ENCODE results near the gene DGKB. TPM values are rescaled to one million over a fixed set of nuclear protein-coding genes. Genes with fewer than 3 reads are reported as not detected.

DGKB gene
- total RNA-seq, 1 experiment from 2014 or later = 0.48 TPM

DNA sequence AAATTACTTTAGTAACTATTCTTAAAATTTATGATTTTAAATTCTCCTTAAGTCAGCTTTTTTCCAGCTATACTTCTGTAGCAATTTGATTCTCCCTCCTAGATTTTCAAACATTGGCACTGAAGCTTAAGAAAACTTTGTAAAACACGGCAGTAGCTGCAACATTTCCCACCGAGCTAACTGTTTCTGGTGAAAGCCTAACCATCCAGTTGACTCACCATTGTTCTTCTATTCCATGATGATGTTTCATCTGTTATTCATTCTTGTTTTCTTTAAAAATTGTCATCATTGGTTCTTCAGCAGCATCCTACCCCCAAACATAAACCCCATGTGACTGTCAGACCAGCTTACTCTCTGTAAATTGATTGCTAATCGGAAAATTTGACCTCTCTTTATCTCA is 312.3 kb downstream of the DGKB start:
- no peak for DNase-seq
- Histone ChIP-seq H3K79me2 (ENCODE audit: low read depth) (no peaks in the 10 kb centered on the region), H3K27me3 (ENCODE audit: insufficient read depth, low read depth) (no peaks in the 10 kb centered on the region), H3K9me3 (ENCODE audit: insufficient read depth, low read depth) (peaks cover 9% of the 10 kb centered on the region; the same call in 1 of the 2 replicates), H3K4me2 (no peak overlapping the region), H3K9me2 (ENCODE audit: insufficient read depth) (no peaks in the 10 kb centered on the region), H2AFZ (no peak overlapping the region), H4K20me1 (ENCODE audit: insufficient read depth) (no peaks in the 10 kb centered on the region), H3K4me3 (no peak overlapping the region), H3K36me3 (ENCODE audit: low read depth) (no peaks in the 10 kb centered on the region), H3F3A (ENCODE audit: insufficient read depth, low read depth) (no peaks in the 10 kb centered on the region), H3K4me1 (replicated peaks; ENCODE audit: insufficient read depth) (no peaks in the 10 kb centered on the region), H3K27ac (no peak overlapping the region)
- BruUV-seq (replicated peaks) = no TSS peak
- intact Hi-C loops (cut with micrococcal nuclease; ENCODE audit: unreplicated experiment) = no loop called here
- TF ChIP-seq EZH2 (IDR thresholded peaks at IDR 0.05; ENCODE audit: low read depth) = no peak
- TF ChIP-seq, protein P1, sequence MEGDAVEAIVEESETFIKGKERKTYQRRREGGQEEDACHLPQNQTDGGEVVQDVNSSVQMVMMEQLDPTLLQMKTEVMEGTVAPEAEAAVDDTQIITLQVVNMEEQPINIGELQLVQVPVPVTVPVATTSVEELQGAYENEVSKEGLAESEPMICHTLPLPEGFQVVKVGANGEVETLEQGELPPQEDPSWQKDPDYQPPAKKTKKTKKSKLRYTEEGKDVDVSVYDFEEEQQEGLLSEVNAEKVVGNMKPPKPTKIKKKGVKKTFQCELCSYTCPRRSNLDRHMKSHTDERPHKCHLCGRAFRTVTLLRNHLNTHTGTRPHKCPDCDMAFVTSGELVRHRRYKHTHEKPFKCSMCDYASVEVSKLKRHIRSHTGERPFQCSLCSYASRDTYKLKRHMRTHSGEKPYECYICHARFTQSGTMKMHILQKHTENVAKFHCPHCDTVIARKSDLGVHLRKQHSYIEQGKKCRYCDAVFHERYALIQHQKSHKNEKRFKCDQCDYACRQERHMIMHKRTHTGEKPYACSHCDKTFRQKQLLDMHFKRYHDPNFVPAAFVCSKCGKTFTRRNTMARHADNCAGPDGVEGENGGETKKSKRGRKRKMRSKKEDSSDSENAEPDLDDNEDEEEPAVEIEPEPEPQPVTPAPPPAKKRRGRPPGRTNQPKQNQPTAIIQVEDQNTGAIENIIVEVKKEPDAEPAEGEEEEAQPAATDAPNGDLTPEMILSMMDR (conservative IDR thresholded peaks at IDR 0.05) = no peak
- ChIA-PET POLR2A (ENCODE audit: unreplicated experiment) (no interaction called here), CTCF (no interaction called here)

DNA sequence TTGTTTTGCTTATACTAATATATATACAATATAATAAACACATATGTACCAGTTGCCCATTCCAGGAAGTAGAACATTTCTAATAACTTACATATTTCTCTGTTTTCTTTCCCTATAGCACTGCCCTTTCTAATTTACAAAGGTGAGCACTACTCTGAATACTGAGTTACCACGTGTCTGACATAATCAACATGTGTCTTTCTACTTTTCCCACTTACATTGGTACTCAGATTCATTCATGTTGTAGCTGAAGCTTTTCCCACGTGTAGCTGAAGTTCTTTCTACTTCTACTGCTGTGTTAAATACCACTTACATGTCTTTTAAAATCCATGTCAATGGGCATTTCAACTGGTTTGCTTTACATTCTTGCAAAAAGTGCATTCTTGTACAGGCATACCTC is 317.3 kb downstream of the DGKB start:
- H3K4me2 ChIP-seq = no peak overlapping the region

DNA sequence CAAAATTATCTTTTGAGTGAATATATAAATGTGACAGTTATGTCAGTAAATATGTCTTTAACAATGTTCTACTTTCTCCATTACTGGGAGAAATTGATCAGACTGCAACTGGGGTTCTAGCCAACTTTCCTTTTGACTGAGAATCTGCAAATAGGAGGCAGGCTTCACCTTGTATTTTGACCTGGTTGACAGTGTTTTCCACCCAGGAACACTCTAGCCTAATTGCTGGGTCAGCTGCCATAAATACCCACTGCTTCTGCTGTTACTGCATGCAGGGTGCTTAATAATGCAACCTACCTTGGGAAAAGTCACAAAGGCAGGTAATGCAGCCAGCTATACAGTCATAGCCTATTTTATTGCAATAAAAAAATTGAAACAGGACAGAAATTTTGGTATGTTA is 319.0 kb downstream of the DGKB start:
- TF ChIP-seq, protein P1 (conservative IDR thresholded peaks at IDR 0.05) = no peak
- TF ChIP-seq EZH2 (IDR thresholded peaks at IDR 0.05; ENCODE audit: low read depth) = no peak
- H4K20me1 ChIP-seq (ENCODE audit: insufficient read depth) = no peaks in the 10 kb centered on the region
- no peaks in the 10 kb centered on the region for H3K79me2 ChIP-seq (ENCODE audit: low read depth)
- no peak overlapping the region for H3K4me2 ChIP-seq
- no peaks in the 10 kb centered on the region for H3K27me3 ChIP-seq (ENCODE audit: insufficient read depth, low read depth)
- no TSS peak for BruUV-seq (replicated peaks)
- intact Hi-C loops (cut with micrococcal nuclease; ENCODE audit: unreplicated experiment) = no loop called here
- DNase-seq = no peak
- H3K4me3 ChIP-seq = no peak overlapping the region
- no peak overlapping the region for H3K27ac ChIP-seq
- no peaks in the 10 kb centered on the region for H3K4me1 ChIP-seq (replicated peaks; ENCODE audit: insufficient read depth)
- H3F3A ChIP-seq (ENCODE audit: insufficient read depth, low read depth) = no peaks in the 10 kb centered on the region
- no peaks in the 10 kb centered on the region for H3K9me2 ChIP-seq (ENCODE audit: insufficient read depth)
- ChIA-PET CTCF (no interaction called here), POLR2A (ENCODE audit: unreplicated experiment) (no interaction called here)
- peaks cover 9% of the 10 kb centered on the region; the same call in 1 of the 2 replicates for H3K9me3 ChIP-seq (ENCODE audit: insufficient read depth, low read depth)
- H2AFZ ChIP-seq = no peak overlapping the region
- H3K36me3 ChIP-seq (ENCODE audit: low read depth) = no peaks in the 10 kb centered on the region

More for the DNA sequence above, 317.3 kb downstream of the DGKB start:
- no peaks in the 10 kb centered on the region for H3K27me3 ChIP-seq (ENCODE audit: insufficient read depth, low read depth)
- H3K79me2 ChIP-seq (ENCODE audit: low read depth) = no peaks in the 10 kb centered on the region
- CTCF ChIA-PET = no interaction called here
- POLR2A ChIA-PET (ENCODE audit: unreplicated experiment) = no interaction called here
- intact Hi-C loops (cut with micrococcal nuclease; ENCODE audit: unreplicated experiment) = no loop called here
- no peak overlapping the region for H3K4me3 ChIP-seq
- BruUV-seq (replicated peaks) = no TSS peak
- H3K36me3 ChIP-seq (ENCODE audit: low read depth) = no peaks in the 10 kb centered on the region
- H3K9me3 ChIP-seq (ENCODE audit: insufficient read depth, low read depth) = peaks cover 9% of the 10 kb centered on the region; the same call in 1 of the 2 replicates
- H3K9me2 ChIP-seq (ENCODE audit: insufficient read depth) = no peaks in the 10 kb centered on the region
- TF ChIP-seq, protein P1 (conservative IDR thresholded peaks at IDR 0.05) = no peak
- no peak for TF ChIP-seq EZH2 (IDR thresholded peaks at IDR 0.05; ENCODE audit: low read depth)
- no peak overlapping the region for H3K27ac ChIP-seq
- H3F3A ChIP-seq (ENCODE audit: insufficient read depth, low read depth) = no peaks in the 10 kb centered on the region
- H4K20me1 ChIP-seq (ENCODE audit: insufficient read depth) = no peaks in the 10 kb centered on the region
- H2AFZ ChIP-seq = no peak overlapping the region
- H3K4me1 ChIP-seq (replicated peaks; ENCODE audit: insufficient read depth) = no peaks in the 10 kb centered on the region
- DNase-seq = no peak

All from PC-9 (cell line).